ENCODE measurements around the gene GAS2.

DNA sequence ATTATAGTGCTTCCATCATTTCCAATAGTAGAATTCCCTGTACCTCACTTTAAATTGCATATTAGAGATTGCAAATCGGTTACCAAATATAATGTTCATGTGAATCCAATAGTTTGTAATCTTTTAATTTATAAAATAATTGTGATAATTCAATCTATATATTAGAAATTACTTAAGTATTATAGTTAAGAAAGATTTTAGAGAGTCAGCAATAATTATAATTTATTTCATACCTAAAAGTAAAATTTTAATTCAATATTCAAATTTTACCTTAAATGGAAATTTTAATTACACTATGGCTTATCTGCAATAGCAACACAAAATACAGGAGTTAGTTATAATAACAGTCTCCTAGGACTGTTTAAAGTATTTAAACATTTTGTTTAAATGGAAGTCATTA, 180.3 kb downstream of the GAS2 start:
- TF ChIP-seq YY1 (IDR thresholded peaks at IDR 0.05; ENCODE audit: insufficient read depth, insufficient read length) (no peak), ZNF274 (IDR thresholded peaks at IDR 0.05; ENCODE audit: low read depth, low read length) (no peak)
